ENCODE measurements around the gene DMTF1.

DNA sequence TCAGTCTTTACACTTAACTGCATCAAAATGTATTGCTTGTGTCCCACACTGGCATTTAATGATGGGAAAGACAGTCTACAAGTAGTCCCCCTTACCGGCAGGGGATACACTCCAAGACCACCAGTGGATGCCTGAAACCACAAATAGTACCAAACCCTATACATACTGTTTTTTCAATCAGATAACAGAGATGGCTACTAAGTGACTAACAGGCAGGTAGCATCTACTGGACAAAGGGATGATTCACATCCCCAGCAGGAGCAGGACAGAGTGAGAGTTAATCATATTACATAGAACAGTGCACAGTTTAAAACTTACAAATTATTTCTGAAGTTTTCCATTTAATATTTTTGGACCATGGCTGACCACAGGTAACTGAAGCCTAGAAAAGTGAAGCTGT, 54.1 kb downstream of the DMTF1 start:
- TF ChIP-seq, protein P1, sequence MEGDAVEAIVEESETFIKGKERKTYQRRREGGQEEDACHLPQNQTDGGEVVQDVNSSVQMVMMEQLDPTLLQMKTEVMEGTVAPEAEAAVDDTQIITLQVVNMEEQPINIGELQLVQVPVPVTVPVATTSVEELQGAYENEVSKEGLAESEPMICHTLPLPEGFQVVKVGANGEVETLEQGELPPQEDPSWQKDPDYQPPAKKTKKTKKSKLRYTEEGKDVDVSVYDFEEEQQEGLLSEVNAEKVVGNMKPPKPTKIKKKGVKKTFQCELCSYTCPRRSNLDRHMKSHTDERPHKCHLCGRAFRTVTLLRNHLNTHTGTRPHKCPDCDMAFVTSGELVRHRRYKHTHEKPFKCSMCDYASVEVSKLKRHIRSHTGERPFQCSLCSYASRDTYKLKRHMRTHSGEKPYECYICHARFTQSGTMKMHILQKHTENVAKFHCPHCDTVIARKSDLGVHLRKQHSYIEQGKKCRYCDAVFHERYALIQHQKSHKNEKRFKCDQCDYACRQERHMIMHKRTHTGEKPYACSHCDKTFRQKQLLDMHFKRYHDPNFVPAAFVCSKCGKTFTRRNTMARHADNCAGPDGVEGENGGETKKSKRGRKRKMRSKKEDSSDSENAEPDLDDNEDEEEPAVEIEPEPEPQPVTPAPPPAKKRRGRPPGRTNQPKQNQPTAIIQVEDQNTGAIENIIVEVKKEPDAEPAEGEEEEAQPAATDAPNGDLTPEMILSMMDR (IDR thresholded peaks at IDR 0.05): no peak
- peak; percentile 65 for TF ChIP-seq JUND (IDR thresholded peaks at IDR 0.05)
- TF ChIP-seq, protein P2, sequence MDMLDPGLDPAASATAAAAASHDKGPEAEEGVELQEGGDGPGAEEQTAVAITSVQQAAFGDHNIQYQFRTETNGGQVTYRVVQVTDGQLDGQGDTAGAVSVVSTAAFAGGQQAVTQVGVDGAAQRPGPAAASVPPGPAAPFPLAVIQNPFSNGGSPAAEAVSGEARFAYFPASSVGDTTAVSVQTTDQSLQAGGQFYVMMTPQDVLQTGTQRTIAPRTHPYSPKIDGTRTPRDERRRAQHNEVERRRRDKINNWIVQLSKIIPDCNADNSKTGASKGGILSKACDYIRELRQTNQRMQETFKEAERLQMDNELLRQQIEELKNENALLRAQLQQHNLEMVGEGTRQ (IDR thresholded peaks at IDR 0.05; ENCODE audit: borderline replicate concordance, low read depth, low read length): no peak
- no peak for TF ChIP-seq GABPA (IDR thresholded peaks at IDR 0.05; ENCODE audit: low read depth)
- TF ChIP-seq EZH2phosphoT487 (IDR thresholded peaks at IDR 0.05; ENCODE audit: borderline replicate concordance, low read depth): no peak
- no peak for TF ChIP-seq YY1 (IDR thresholded peaks at IDR 0.05; ENCODE audit: low read depth)
- no peak for TF ChIP-seq RFX5 (IDR thresholded peaks at IDR 0.05; ENCODE audit: low read length)
- no peak for TF ChIP-seq POLR2AphosphoS5 (IDR thresholded peaks at IDR 0.05; ENCODE audit: low read depth, low read length)
- TF ChIP-seq RCOR1 (IDR thresholded peaks at IDR 0.05; ENCODE audit: low read length): no peak
